SK-N-SH (cell line): ENCODE results near the gene TAOK1.

Experiments used
- EP300 ChIP-seq, 2 experiments: IDR thresholded peaks; 2 replicates each; pipeline versions ENCODE4 v1.4.0 to v1.6.1; 2012; ENCODE audit warnings: borderline replicate concordance in 1 of 2, low read depth in 1 of 2, low read length in 1 of 2
- FOXJ3 ChIP-seq: sonication (generic); formaldehyde crosslinking; IDR thresholded peaks from 2 replicates; pipeline ENCODE4 v1.5.1; 2020; ENCODE audit warnings: mild to moderate bottlenecking, missing genetic modification reagents
- JUND ChIP-seq: IDR thresholded peaks from 2 replicates; pipeline ENCODE4 v1.4.0; 2012
- MEF2A ChIP-seq: IDR thresholded peaks from 2 replicates; pipeline ENCODE4 v1.4.0; 2012; ENCODE audit warnings: low read depth, borderline replicate concordance
- NFIC ChIP-seq: IDR thresholded peaks from 2 replicates; pipeline ENCODE4 v1.4.0; 2012; ENCODE audit warnings: borderline replicate concordance
- NRF1 ChIP-seq: IDR thresholded peaks from 2 replicates; pipeline ENCODE4 v1.6.1; 2012; ENCODE audit warnings: low read depth, mild to moderate bottlenecking, low read length
- POLR2AphosphoS5 ChIP-seq: IDR thresholded peaks from 2 replicates; pipeline ENCODE4 v1.6.1; 2012; ENCODE audit warnings: low read depth, low read length
- RAD21 ChIP-seq: IDR thresholded peaks from 2 replicates; pipeline ENCODE4 v1.6.1; 2012; ENCODE audit warnings: mild to moderate bottlenecking, low read length
- SIN3A ChIP-seq: IDR thresholded peaks from 2 replicates; pipeline ENCODE4 v1.6.1; 2012; ENCODE audit warnings: low read depth, mild to moderate bottlenecking, low read length, moderate library complexity, borderline replicate concordance
- USF2 ChIP-seq: fragments of 150-350 bp; IDR thresholded peaks from 2 replicates; pipeline ENCODE4 v1.6.1; 2017; ENCODE audit warnings: antibody characterized with exemption, low read length, low read depth, borderline replicate concordance
- ZBTB33 ChIP-seq: IDR thresholded peaks from 2 replicates; pipeline ENCODE4 v1.4.0; 2012; ENCODE audit warnings: low read depth, borderline replicate concordance
- TF ChIP-seq, protein P1 (sequence below): fragments of 200-600 bp; sonication (generic); IDR thresholded peaks from 2 replicates; pipeline ENCODE4 v1.6.1; 2017; ENCODE audit warnings: antibody characterized with exemption, mild to moderate bottlenecking, moderate library complexity
- TF ChIP-seq, protein P2 (sequence below): IDR thresholded peaks from 2 replicates; pipeline ENCODE4 v1.6.1; 2012; ENCODE audit warnings: mild to moderate bottlenecking, low read depth, low read length, moderate library complexity

DNA sequence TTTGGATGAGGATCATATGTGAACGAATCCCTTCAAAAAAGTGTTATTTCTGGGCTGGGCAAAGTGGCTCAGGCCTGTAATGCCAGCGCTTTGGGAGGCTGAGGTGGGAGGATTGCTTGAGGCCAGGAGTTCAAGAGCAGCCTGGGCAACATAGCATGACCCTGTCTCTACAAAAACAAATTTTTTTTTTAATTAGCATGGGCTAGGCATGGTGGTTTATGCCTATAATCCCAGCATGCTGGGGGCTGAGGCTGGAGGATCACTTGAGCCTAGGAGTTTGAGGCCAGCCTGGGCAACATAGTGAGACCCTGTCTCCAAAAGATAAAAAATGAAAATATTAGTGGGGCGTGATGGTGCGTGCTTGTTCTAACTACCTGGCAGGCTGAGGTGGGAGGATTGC, 4.6 kb downstream of the TAOK1 start:
- TF ChIP-seq, protein P1, sequence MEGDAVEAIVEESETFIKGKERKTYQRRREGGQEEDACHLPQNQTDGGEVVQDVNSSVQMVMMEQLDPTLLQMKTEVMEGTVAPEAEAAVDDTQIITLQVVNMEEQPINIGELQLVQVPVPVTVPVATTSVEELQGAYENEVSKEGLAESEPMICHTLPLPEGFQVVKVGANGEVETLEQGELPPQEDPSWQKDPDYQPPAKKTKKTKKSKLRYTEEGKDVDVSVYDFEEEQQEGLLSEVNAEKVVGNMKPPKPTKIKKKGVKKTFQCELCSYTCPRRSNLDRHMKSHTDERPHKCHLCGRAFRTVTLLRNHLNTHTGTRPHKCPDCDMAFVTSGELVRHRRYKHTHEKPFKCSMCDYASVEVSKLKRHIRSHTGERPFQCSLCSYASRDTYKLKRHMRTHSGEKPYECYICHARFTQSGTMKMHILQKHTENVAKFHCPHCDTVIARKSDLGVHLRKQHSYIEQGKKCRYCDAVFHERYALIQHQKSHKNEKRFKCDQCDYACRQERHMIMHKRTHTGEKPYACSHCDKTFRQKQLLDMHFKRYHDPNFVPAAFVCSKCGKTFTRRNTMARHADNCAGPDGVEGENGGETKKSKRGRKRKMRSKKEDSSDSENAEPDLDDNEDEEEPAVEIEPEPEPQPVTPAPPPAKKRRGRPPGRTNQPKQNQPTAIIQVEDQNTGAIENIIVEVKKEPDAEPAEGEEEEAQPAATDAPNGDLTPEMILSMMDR = no peak
- no peak for TF ChIP-seq RAD21
- no peak for TF ChIP-seq MEF2A
- no peak for TF ChIP-seq EP300 (IDR thresholded peaks at IDR 0.05; ENCODE audit: borderline replicate concordance in 1 of 2, low read depth in 1 of 2, low read length in 1 of 2)
- TF ChIP-seq NFIC = no peak
- TF ChIP-seq ZBTB33 = no peak
- TF ChIP-seq, protein P2, sequence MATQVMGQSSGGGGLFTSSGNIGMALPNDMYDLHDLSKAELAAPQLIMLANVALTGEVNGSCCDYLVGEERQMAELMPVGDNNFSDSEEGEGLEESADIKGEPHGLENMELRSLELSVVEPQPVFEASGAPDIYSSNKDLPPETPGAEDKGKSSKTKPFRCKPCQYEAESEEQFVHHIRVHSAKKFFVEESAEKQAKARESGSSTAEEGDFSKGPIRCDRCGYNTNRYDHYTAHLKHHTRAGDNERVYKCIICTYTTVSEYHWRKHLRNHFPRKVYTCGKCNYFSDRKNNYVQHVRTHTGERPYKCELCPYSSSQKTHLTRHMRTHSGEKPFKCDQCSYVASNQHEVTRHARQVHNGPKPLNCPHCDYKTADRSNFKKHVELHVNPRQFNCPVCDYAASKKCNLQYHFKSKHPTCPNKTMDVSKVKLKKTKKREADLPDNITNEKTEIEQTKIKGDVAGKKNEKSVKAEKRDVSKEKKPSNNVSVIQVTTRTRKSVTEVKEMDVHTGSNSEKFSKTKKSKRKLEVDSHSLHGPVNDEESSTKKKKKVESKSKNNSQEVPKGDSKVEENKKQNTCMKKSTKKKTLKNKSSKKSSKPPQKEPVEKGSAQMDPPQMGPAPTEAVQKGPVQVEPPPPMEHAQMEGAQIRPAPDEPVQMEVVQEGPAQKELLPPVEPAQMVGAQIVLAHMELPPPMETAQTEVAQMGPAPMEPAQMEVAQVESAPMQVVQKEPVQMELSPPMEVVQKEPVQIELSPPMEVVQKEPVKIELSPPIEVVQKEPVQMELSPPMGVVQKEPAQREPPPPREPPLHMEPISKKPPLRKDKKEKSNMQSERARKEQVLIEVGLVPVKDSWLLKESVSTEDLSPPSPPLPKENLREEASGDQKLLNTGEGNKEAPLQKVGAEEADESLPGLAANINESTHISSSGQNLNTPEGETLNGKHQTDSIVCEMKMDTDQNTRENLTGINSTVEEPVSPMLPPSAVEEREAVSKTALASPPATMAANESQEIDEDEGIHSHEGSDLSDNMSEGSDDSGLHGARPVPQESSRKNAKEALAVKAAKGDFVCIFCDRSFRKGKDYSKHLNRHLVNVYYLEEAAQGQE = no peak
- TF ChIP-seq NRF1 = no peak
- TF ChIP-seq JUND = no peak
- no peak for TF ChIP-seq SIN3A
- TF ChIP-seq USF2 = no peak
- no peak for TF ChIP-seq POLR2AphosphoS5
- TF ChIP-seq FOXJ3 (CRISPR knock-in tag) = no peak
